Measurements from ENCODE around the gene ANO4.

DNA sequence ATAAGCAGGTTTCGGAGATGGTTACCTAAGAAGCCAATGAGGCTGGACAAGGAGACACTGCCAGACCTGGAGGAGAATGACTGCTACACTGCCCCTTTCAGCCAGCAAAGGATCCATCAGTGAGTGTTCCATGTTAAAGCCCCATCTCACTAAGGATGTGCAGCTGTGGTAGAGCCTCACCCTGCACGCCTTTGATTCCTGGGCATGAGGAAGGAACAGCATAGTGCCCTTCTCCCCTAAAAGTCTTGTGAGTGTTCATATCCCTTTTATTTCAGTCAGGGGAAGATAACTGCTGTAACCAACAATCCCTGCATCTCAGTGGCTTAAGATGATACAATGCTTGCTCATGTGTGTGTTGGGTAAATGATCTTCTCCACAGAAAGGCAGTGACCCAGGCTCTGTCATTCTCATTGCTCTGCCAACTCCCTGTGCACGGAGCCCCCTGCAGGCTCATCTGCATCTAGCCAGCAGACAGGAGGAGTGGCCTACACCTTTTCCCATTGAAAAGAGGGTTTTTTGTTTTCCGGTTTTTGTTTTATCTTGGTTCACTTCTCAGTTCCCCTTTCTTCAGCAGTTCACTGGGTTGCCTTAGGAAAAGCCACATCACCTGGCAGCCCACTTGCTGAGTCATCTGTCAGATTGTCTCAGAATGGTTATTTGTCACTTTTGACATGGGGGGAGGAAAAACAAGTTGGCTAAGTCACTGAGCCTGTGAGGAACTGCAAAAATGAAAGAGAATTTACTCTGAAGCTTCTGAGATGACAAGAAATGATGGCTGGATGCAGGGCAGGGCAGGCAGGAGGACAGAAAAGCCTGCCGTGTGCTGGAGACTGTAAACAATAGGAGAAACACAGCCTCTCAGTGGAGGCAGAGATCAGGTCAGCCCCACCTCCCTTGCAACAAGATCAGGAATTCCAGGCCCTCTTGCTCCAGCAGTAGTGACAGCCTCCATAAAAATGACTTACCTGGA lies 193.3 kb downstream of the ANO4 start:
- TF ChIP-seq POLR2AphosphoS5 (IDR thresholded peaks at IDR 0.05; ENCODE audit: borderline replicate concordance, low read depth, low read length) (no peak), EZH2 (IDR thresholded peaks at IDR 0.05) (no peak), FOXP2 (optimal IDR thresholded peaks at IDR 0.05; ENCODE audit: control extremely low read depth, extremely low read length, insufficient read depth) (no peak)
